Fibroblast of skin of left quadriceps (primary cell): ENCODE data around the gene R3HDML.
"Not testable (repeated sequence)": the region's sequence is repeated elsewhere in the genome, so short reads cannot be mapped to it uniquely, and the experiment has no call there.

Experiments
- DNase-seq, 2 experiments: peaks; one replicate each; pipeline ENCODE4 v3.0.0-alpha.2; 2013; ENCODE audit warnings: low read depth in 2 of 2

The R3HDML gene

DNA sequence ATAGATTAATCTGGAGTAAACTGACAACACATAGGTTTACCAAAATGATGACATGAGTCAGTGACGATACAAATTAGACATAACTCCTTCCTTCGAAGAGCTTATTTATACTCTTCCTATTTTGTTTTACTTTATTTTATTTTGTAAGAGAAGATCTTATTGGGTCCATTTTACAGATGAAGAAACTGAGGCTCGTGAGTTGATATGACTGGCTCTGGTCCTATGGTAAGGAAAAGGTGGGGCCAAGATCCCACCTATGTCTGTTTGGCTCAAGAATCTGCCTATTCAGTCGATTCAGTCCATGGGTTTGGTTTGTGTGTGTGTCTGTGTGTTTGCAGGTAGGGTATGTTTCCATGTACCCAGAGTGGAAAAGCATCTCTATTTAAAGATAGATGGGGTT lies 8.4 kb upstream of the R3HDML start:
- no peak for DNase-seq

DNA sequence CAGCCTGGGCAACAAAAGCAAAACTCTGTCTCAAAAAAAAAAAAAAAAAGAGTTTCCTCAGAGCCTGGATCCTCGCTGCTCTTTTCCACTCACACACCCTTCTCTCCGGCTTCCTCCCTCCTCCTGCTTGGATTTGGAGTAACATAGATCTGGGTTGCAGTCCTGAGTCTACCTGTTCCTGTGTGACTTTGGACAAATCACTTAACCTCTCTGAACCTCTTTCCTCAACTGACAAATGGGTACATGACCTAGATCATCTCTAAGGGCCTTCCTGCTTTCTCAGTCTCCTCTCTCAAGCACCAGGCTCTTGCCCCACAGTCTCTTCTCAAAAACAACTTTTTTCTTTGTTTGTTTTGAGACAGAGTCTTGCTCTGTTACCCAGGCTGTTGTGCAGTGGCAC lies 5.6 kb upstream of the R3HDML start:
- DNase-seq: no peak

DNA sequence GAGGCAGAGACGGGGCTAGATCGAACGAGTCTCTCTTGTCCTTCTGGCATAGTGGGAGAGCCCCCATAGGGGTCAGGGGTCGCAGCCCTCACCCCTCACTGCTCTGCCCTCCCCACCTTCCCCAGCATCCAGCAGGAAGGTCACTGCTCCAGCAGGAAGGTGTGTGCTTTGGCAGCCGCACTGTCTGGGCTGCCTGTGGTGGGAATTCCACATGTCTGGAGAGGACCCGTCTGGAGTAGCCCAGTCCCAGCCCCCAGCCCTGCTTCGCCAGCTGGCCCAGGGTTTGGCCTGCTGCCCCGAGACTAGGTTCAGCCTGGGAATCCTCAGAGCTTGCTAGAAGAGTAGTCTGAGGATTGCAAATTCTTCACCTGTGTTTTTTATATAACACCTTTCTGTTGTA lies 2.5 kb upstream of the R3HDML start:
- no peak for DNase-seq

DNA sequence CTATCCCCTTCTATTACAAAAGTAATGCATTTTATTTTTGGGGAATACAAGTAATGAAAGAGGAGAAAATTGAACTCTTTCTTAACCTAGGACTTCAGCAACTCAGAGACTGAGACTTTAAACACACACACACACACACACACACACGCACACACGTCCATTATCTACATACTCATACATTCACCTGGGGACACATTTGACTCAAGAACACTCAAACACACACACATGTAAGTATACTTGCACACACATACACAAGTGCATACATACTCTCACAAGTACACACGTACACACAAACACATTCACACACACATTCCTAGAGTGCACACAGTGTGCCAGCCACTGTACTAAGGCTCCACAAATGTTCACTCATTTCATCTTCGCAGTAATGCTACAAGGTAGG lies 2.1 kb upstream of the R3HDML start:
- DNase-seq: no peak

DNA sequence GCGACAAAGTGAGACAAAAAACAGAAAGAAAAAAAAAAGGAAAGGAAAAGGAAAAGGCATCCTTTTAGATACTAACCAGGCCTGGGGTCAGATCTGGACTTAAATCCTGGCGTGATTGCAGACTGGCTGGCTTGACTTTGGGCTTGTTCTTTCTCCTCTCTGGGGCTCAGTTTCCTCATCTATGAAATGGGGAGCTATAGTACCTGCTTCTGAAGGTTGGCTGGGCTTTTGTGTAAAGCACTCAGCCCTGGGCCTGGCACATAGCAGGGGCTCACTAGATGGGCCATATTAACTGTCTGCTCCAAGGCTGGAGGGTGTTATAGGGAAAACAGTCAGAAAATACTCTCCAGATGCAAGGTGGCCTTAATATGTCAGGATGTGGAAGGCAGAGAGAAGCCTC lies 1.2 kb upstream of the R3HDML start:
- no peak for DNase-seq

DNA sequence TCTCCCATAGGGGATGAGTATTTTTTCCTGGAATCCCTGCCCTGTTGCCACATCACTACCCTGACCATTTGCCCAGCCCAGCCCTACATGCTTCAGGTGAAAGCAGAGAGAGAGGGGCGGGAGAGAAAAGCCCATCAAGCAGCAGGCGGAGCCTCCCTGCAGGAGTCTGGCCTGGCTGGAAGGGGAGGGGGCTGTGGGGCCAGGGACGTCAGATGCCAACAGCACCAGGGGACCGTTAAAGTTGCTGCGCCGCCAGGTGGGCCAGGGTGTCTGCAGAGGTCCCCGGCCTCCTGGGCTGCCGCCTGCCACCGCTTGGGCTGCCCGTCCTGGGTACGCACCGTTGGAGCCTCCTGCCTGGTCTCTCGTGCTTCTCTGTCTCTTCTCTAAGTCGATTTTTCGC lies 757 bp upstream of the R3HDML start:
- no peak for DNase-seq

DNA sequence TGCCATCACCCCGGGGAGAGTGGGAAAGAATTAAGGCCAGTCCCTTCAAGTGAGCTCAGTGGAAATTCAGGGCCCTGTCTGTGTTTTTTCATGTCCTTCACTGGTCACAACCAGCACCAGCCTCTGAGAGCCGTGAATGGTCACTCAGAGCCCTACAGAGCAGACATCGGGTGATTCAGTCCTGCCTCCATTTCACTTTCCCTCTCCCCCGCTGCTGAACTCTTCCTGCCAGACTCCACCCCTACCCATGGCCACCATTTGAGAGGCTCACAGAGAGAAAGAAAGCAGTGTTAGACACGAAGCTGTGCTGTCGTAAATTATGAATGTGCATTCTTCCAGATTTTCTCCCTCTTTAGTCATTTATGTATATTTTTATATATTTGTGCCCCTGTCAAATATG lies 5.4 kb downstream of the R3HDML start:
- DNase-seq: no peak

DNA sequence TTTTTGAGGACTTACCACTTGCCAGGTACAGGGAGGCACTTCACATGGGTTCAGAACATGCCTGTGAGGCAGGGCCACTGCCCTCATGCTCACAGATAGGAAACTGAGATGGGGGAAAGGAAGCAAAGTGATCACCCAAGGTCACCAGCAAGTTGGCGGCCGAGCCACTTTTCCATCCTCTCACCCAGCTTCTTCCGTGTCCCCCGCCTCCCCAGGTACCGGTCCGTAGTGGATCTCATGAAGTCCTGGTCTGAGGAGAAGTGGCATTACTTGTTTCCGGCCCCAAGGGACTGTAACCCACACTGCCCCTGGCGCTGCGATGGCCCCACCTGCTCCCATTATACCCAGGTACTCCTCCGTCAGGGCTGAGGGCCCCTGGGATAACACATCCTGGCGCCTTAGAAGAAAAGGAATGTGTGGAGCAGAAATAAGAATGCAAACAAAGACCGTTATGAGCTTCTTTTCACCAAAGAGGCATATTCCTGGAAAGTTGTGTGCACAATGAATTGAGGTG lies 6.4 kb downstream of the R3HDML start:
- no peak for DNase-seq

DNA sequence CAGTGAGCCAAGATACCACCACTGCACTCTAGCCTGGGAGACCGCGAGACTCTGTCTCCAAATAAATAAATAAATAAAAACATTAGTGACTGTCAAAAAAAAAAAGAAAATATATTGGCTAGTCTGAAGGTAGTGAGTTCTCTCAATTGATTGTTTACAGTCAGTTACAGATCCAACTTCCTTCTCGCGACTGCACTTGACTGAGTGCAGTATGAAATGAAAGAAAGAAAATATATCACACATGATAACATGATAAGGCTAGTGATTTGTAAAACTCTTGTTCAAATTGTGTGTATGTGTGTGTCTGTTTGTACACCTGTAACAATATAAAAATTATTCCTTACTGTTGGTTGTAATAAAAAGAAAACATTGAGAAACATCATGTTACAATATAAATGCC lies 7.9 kb downstream of the R3HDML start:
- DNase-seq: no peak

DNA sequence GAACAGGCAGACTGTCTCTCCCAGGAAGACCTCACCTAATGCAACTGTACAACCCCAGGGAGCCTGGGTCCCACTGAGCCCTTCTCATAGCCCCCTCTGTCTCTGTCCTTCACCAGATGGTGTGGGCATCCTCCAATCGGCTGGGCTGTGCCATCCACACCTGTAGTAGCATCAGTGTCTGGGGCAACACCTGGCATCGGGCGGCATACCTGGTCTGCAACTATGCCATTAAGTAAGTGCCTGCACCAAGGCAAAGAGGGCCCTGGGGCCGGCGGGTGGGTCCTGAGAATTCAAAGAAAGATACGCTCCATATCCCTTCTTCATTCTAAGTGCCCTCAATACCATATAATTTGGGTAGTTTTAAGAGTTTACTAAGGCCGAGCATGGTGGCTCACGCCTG lies 8.3 kb downstream of the R3HDML start:
- no peak for DNase-seq

DNA sequence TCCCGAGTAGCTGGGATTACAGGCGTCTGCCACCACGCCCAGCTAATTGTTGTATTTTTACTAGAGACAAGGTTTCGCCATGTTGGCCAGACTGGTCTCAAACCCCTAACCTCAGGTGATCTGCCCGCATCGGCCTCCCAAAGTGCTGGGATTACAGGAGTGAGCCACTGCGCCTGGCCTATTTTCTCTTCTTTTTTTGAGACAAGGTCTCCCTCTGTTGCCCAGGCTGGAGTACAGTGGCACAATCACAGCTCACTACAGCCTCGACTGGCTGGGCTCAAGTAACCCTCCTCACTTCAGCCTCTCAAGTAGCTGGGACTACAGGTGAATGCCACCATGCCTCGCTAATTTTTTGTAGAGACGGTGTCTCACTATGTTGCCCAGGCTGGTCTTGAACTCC lies 9.1 kb downstream of the R3HDML start:
- not testable (repeated sequence) for DNase-seq

DNA sequence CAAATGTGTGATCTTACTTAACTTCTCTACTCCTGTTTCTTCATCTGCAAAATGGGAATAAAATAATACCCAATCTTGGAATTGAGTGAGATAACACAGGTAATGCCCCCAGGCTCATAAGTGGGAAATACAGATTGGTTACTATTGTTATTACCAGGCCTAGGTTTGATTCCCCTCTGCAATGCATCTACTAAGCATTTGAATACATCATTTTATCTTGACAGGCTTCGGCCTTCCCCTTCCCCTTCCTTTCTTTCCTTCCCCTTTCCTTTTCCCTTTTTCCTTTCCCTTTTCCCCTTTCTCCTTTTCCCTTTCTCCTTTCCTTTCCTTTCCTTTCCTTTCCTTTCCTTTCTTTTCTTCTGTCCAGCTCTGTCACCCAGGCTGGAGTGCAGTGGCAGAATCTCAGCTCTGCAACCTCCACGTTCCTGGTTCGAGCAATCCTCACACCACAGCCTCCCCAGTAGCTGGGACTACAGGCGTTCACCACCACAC lies 11.4 kb downstream of the R3HDML start:
- no peak for DNase-seq

DNA sequence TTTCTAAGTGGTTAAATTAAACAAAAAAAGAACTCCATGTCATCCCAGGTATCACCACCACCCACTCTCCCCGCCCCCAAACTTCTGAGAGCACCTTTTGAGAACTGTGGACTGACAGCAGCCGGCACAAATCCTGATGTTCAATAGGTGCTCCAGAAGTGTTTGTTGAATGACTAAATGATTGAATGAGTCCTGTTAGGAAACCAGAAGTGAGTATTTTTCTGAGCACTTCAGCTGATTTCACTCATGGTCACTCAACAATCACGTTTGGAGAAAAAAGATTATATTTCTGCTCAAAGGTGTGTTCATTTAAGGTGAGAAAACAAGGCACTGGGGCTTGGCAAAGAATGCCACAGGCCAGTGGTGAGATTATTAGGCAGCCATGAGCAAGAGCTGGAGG lies 12.5 kb downstream of the R3HDML start:
- no peak for DNase-seq

DNA sequence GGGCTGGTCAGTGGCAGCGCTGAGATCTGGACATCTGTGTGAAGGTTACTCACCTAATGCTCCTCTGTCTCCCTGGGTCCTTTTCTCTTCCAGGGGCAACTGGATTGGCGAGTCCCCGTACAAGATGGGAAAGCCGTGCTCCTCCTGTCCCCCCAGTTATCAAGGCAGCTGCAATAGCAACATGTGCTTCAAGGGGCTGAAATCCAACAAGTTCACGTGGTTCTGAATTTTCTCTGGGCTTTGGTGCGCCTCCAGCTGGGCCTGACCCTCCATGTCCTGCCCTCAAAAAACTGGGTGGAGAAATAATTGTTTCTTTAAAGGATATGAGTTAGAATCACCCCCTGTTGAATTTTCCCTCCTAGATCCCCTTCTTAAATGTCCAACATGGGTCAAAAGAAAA lies 13.7 kb downstream of the R3HDML start:
- no peak for DNase-seq

DNA sequence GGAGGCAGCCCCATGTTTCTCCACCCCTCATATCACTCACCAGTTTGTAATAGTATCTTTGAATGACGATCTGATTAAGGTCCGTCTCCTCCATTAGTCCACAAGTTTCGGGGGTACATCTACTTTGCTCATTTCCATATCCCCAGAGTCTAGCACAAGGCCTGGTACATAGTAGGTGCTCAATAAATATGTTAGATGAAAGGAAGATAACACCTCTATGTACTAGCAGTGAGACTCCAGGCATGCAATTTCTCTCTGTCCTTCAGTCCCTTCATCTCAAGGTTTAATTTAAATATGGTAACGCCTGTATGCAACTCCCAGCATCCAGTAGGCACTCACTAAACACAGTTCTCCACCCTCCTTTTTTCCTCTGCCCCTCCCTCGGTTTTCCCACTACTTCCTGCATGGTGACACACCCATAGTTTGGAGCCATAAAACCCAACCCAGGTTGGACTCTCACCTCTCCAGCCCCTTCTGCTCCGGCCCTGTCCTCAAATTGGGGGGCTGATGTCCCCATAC lies 18.2 kb downstream of the R3HDML start:
- DNase-seq: no peak

DNA sequence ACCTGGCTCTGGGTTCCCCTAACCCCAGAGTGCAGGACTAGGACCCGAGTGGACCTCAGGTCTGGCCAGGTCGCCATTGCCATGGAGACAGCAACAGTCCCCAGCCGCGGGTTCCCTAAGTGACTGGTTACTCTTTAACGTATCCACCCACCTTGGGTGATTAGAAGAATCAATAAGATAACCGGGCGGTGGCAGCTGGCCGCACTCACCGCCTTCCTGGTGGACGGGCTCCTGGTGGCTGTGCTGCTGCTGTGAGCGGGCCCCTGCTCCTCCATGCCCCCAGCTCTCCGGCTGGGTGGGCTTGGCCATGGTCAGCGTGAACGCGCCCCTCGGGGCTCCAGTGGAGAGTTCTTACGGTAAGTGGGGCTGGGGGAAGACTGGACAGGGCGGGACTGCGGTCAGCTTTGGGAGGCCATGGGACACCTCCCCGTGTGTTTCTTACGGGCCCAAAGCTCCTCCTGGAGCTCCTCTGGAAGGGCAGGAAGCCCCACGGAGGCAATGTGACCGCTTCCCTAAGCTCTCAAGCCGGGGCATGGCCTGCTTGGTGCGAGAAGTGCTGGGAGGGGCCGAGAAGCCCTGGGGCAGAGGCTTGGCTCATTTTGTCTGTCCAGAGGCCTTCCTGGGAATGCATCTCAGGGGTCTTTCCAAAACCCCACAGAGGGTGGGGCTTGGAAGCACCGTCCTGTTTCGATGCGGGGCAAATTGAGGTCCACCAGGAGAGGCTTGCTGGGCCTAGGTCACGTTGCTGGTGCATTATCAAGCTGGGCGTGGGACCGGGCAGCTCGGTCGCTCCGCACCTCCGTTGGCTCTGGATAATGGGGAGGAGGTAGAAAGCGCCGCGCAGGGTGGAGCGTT lies 18.9 kb downstream of the R3HDML start, which contains the start of gene HNF4A:
Gene HNF4A, plus strand, starts transcription at position 202 of the 855 bp plus-strand sequence. Its CDS starts 106 bp downstream, at position 308.
- DNase-seq: no peak

DNA sequence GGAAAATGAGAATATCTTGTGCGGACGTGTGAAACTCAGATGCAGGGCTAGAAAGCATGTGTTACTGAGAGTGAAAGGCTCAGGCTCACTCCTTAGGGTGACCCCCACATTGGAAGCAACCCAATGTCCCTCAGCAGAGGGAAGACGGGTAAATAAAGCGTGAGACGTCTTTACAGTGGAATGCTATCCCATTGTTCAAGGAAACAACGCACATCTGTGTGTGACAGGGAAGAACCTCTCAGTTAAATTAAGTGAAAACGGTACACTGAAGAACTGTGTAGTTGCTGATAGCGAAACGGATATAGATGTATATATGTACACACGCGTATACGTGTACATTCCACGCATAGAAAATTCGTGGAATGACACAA lies 19.5 kb downstream of the R3HDML start:
- DNase-seq: no peak

DNA sequence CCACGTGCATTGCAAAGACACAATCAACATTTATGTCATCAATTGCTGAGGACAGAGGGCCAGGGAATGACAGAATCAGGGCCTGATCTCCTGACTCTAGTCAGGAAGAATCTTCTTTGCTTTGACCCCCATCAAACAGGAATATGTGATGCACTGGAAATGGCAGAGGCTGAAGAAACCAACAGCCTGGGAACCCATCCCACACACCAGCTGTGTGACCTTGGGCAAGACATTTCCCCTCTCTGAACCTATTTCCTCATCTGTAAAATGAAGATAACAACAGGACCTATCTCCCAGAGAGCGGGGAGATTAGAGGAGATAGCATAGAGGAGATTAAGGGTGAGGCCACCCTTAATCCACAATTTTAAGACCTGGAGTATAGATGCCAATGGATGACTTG lies 20.2 kb downstream of the R3HDML start:
- no peak for DNase-seq

DNA sequence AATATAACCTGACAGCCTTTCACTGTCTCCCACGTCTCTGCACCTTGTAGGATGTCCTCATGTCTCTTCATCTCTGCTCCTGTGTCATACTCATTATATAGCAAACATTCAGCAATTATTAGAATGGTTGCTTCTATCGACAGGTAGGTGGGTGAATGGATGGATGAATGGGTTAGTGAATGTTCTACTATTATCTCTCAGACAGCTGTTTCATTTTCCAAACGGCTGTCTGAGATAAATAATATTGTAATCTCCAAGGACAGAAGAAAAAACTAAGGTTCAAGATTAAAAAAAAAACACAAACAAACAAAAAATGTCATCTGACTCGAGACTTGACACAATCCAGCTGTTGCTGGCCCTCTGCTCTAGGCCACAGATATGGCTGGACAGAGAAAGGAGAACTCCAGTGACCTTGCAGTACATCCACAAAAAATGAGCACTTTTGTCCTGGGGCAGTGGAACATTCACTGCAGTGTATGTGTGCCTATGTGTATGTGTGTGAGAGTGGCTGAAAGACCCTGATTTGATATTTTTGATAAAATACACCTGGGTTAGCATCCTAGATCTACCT lies 20.8 kb downstream of the R3HDML start:
- DNase-seq: no peak

DNA sequence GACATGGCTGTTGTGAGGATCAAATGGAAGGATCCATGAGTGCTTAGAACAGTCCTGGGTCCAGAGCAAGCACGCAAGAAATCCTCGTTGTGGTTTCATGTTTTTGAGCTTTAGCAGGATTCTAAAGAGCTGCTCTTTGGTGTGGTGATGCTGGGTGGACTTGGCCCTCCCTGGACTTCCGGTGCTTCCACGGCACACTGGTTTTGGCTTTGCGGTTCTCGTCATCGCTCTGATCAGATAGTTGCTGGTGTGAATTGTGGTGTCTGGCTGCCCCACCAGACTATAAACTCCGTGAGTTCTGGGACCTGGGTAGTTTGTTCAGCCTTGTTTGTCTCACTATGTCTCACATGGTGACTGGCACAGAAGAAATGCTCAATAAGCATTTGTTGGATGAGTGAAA lies 21.9 kb downstream of the R3HDML start:
- DNase-seq: no peak

DNA sequence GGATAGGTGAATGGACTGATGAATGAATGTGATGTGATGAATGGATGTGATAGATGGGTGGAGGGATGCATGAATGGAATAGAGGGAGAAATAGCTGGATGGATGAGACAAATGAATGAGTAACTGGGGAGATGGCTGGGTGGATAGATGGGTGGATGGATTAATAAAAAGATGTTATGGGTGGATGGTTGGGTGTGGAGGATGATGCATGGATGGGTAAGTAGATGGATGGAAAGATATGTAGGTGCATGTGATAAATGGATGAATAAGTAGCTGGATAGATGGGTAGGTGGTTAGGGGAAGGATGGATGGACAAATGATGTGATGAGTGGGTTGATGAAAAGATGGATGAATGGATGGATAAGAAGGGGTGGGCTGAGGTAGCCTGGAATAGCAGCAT lies 23.4 kb downstream of the R3HDML start:
- DNase-seq: no peak

DNA sequence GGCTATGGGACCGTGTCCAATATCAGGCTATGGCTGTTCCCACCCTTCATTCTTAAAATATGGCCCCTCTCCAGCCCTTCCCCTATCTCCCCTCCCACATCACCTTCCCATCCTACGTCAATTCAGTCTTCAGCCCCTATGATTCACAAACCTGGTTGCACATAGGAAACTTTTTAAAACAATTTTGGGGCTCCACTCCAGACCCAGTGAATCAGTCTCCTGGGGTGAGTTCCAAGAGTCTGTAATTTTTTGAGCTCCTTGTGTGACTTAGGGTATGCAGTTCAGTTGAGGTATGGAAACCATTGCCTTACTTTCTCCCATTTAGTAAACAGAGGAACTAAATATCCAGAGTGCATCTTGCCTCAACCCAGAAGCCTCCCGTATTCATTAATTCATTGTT lies 24.2 kb downstream of the R3HDML start:
- DNase-seq: no peak

DNA sequence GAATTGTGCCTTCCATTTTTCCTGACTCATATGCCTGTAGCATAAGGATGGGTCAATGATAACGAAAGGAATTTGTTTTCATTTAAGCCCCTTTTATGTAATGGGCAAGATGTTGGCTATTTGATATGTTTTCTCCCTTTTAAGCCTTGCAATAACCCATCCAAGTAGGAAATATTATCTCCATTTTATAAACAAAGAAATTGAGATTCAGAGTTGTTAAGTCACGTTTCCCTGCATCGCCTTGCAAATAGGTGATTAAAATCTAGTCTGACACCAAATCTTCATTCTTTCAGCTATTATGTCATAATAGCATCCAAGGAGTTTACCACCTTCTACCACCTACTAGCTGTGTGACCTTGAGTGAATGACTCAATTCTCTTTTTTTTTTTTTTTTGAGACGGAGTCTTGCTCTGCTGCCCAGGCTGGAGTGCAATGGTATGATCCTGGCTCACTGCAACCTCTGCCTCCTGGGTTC lies 25.7 kb downstream of the R3HDML start:
- no peak for DNase-seq
